Osteoblast (primary cell): ENCODE measurements around the gene LPCAT3. TPM values are rescaled to one million over a fixed set of nuclear protein-coding genes. Genes with fewer than 3 reads are reported as not detected.
A peak's percentile ranks its signal among the peaks of the same experiment; 100 is the strongest.

ENCODE experiments used
- DNase-seq: peaks from one replicate; pipeline ENCODE4 v3.0.0; 2011; ENCODE audit warnings: low spot score, mixed read lengths; ENCODE audit not compliant: insufficient read length; ENCODE audit errors: missing footprints
- H2AFZ ChIP-seq: 2 replicates; pipeline ENCODE4 v1.6.0; 2011; ENCODE audit warnings: mild to moderate bottlenecking, low read length
- H3K27ac ChIP-seq: 2 replicates; pipeline ENCODE4 v1.5.1; 2011; ENCODE audit warnings: mild to moderate bottlenecking, low read depth, low read length, moderate library complexity
- H3K27me3 ChIP-seq: 2 replicates; pipeline ENCODE4 v1.6.0; 2012; ENCODE audit warnings: mild to moderate bottlenecking, control low read depth, inconsistent platforms, low read length, moderate library complexity; ENCODE audit not compliant: insufficient read depth
- H3K36me3 ChIP-seq: 2 replicates; pipeline ENCODE4 v1.5.1; 2011; ENCODE audit warnings: mild to moderate bottlenecking, low read length, control low read depth, moderate library complexity; ENCODE audit not compliant: insufficient read depth
- H3K4me1 ChIP-seq: 2 replicates; pipeline ENCODE4 v1.5.1; 2011; ENCODE audit warnings: mild to moderate bottlenecking, low read length, control low read depth, moderate library complexity; ENCODE audit not compliant: insufficient read depth
- H3K4me2 ChIP-seq: 2 replicates; pipeline ENCODE4 v1.6.0; 2011; ENCODE audit warnings: mild to moderate bottlenecking, low read length; ENCODE audit not compliant: insufficient read depth
- H3K4me3 ChIP-seq: fragments of 200-600 bp; sonication (generic); 3 replicates; pipeline ENCODE4 v1.5.1; 2012; ENCODE audit warnings: mild to moderate bottlenecking, low read length, inconsistent platforms; ENCODE audit not compliant: insufficient read depth
- H3K79me2 ChIP-seq: 2 replicates; pipeline ENCODE4 v1.6.0; 2012; ENCODE audit warnings: mild to moderate bottlenecking, low read length, control low read depth, inconsistent platforms; ENCODE audit not compliant: insufficient read depth
- H3K9me3 ChIP-seq: 2 replicates; pipeline ENCODE4 v1.5.1; 2011; ENCODE audit warnings: low read depth, low read length, control low read depth
- H4K20me1 ChIP-seq: 2 replicates; pipeline ENCODE4 v1.6.0; 2012; ENCODE audit warnings: mild to moderate bottlenecking, low read length, control low read depth; ENCODE audit not compliant: insufficient read depth
- total RNA-seq: library from RNA; depleted of rRNA; stranded (reverse); fragments of >200 nt; gene quantifications from 2 replicates; pipeline ENCODE4 v1.2.3, GENCODE V29; 2012
- TF ChIP-seq, protein P1 (sequence below): IDR thresholded peaks from 2 replicates; pipeline ENCODE4 v1.5.1; 2011; ENCODE audit warnings: mild to moderate bottlenecking, low read depth, low read length, moderate library complexity; ENCODE audit errors: extremely low read depth

LPCAT3 gene
- total RNA-seq, 1 donor: 20.3 TPM

DNA sequence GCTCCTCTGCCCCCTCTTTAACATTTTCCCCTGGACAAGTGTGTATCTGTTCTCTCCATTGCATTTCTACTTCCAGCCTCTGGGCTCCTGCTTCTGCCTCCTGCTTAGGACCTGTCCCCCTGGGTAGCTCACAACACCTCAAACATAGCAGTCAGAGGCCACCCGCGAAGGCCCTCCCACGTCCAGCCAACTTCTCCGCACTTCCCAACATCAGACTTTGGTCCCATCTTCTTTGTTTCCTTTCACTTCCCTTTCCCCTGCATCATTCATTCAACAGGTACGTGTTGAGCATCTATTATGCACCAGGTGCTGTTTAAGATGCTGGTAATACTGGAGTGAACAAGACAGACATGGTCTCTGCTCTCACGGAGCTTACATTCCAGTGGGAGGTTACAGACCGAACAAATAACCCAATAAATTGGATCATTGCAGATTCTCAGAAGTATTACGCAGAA lies 71.3 kb downstream of the LPCAT3 start:
- H3K79me2 ChIP-seq: no peaks in the 10 kb centered on the region
- TF ChIP-seq, protein P1, sequence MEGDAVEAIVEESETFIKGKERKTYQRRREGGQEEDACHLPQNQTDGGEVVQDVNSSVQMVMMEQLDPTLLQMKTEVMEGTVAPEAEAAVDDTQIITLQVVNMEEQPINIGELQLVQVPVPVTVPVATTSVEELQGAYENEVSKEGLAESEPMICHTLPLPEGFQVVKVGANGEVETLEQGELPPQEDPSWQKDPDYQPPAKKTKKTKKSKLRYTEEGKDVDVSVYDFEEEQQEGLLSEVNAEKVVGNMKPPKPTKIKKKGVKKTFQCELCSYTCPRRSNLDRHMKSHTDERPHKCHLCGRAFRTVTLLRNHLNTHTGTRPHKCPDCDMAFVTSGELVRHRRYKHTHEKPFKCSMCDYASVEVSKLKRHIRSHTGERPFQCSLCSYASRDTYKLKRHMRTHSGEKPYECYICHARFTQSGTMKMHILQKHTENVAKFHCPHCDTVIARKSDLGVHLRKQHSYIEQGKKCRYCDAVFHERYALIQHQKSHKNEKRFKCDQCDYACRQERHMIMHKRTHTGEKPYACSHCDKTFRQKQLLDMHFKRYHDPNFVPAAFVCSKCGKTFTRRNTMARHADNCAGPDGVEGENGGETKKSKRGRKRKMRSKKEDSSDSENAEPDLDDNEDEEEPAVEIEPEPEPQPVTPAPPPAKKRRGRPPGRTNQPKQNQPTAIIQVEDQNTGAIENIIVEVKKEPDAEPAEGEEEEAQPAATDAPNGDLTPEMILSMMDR: no peak
- no peaks in the 10 kb centered on the region for H4K20me1 ChIP-seq
- DNase-seq: no peak
- no peaks in the 10 kb centered on the region for H3K9me3 ChIP-seq
- H3K4me3 ChIP-seq: no peak overlapping the region
- H3K4me1 ChIP-seq: peaks cover 20% of the 10 kb centered on the region
- no peak overlapping the region for H3K27ac ChIP-seq
- H3K36me3 ChIP-seq: peaks cover 12% of the 10 kb centered on the region
- no peak overlapping the region for H2AFZ ChIP-seq
- H3K4me2 ChIP-seq: no peak overlapping the region
- no peaks in the 10 kb centered on the region for H3K27me3 ChIP-seq

DNA sequence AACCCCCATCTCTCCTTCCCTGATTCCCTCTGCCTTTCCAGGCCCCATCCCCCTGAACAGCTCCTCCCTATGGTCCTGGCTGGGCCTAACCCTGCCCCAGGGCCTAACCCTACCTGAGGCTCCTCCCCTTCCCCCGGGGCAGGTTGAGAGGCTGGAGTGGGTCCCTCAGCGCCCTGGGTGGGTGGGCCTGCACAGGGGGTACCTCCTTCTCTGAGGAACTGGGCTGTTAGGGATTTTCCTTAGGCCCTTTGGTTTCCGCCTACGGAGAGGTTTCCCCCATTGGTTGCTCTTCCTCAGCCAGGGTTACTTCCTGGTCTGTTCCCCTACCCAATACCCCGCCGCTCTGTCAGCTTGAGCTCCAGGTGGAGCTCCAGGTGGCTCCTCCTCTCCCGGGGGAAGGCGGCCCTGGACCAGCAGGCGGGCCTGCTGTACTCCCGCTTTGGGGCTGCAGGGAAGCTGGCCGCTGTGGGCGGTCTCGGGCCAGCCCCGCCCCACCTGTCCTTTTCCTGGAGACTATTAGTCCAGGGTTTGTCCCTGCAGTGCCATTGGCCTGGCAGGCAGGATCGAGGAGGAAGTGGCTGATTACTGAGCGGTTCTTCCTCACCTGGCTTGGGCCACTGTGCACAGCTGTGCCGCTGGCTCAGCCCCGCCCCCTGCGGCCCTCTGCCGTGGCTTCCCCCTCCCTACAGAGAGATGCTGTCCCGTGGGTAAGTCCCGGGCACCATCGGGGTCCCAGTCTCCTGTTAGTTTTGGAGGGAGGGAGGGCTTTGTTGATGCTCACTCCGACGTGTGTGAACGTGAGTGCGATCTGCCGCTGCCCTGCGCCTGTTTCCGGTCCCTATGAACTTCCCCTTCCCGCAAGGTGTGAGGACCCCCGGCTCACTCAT lies 72.0 kb downstream of the LPCAT3 start:
- Histone ChIP-seq H3K79me2 (no peaks in the 10 kb centered on the region), H3K4me2 (no peak overlapping the region), H3K4me3 (no peak overlapping the region), H3K36me3 (peaks cover 18% of the 10 kb centered on the region), H2AFZ (no peak overlapping the region), H3K9me3 (no peaks in the 10 kb centered on the region), H4K20me1 (no peaks in the 10 kb centered on the region), H3K4me1 (peaks cover 20% of the 10 kb centered on the region), H3K27ac (no peak overlapping the region), H3K27me3 (no peaks in the 10 kb centered on the region)
- no peak for DNase-seq
- TF ChIP-seq, protein P1: no peak

DNA sequence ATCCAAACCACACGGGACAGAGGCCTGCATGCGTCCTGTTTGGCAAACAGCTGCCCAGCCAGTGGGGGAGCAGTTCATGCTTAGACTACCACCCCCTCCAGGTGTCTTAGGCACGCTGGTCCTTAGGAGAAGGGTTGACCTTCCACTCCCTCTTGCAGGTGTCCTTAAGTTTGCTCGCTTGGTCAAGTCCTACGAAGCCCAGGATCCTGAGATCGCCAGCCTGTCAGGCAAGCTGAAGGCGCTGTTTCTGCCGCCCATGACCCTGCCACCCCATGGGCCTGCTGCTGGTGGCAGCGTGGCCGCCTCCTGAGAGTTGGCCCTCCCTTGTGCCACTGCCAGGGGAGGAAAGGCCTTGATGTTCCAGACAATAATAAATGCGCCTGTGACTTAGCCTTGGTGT lies 72.7 kb downstream of the LPCAT3 start:
- H3K4me2 ChIP-seq: no peak overlapping the region
- peaks cover 20% of the 10 kb centered on the region for H3K4me1 ChIP-seq
- H3K36me3 ChIP-seq: peaks cover 24% of the 10 kb centered on the region
- H3K79me2 ChIP-seq: peaks cover 2% of the 10 kb centered on the region
- no peaks in the 10 kb centered on the region for H3K9me3 ChIP-seq
- no peak overlapping the region for H3K27ac ChIP-seq
- H2AFZ ChIP-seq: no peak overlapping the region
- no peak for DNase-seq
- H3K4me3 ChIP-seq: no peak overlapping the region
- no peaks in the 10 kb centered on the region for H3K27me3 ChIP-seq
- TF ChIP-seq, protein P1: no peak
- H4K20me1 ChIP-seq: no peaks in the 10 kb centered on the region

DNA sequence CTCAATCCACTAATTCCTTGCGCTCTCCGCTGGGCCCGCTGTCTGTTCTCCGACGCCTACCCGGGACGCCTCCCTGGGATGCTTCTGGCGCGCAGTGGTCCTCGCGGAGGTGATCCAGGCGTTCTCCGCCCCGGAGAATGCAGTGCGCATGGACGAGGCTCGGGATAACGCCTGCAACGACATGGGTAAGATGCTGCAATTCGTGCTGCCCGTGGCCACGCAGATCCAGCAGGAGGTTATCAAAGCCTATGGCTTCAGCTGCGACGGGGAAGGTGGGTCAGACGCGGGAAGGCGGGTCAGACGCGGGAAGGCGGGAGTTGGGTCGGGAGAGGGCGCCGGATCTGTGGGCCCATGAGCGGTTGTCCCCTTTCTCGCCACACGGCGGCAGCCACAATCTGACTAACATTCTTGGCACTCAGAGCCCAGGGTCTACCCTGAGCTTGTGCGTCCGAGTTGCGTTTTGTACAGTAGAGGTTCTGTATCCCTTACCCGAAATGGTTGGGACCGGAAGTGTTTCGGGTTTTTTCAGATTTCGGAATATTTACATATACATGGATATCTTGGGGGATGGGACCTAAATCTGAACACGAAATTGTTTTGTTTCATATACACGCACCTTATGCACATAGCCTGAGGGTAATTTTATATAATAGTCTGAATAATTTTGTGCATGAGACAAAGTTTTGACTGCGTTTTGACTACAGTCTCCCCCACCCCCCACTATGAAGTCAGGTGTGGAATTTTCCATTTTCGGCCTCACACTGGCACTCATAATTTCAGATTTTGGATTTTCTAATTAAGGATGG lies 73.7 kb downstream of the LPCAT3 start:
- no peaks in the 10 kb centered on the region for H4K20me1 ChIP-seq
- peaks cover 31% of the 10 kb centered on the region for H3K36me3 ChIP-seq
- H3K4me1 ChIP-seq: peaks cover 20% of the 10 kb centered on the region
- H3K27me3 ChIP-seq: no peaks in the 10 kb centered on the region
- TF ChIP-seq, protein P1: peak; percentile 80
- no peaks in the 10 kb centered on the region for H3K9me3 ChIP-seq
- H3K4me3 ChIP-seq: peak overlapping the region; percentile 88
- peak overlapping the region; percentile 60 for H2AFZ ChIP-seq
- peaks cover 4% of the 10 kb centered on the region for H3K79me2 ChIP-seq
- H3K27ac ChIP-seq: peak overlapping the region; percentile 82
- H3K4me2 ChIP-seq: peak overlapping the region; percentile 95
- DNase-seq: peak; percentile 98
